ENCODE data around the gene LARP6. TPM values are rescaled to one million over a fixed set of nuclear protein-coding genes. Genes with fewer than 3 reads are reported as not detected.

Gene LARP6
- total RNA-seq, 1 donor: 68.1 TPM

- DNase-seq (ENCODE audit: low read depth): peak; percentile 63
- no peak for TF ChIP-seq CTCF (IDR thresholded peaks at IDR 0.05; ENCODE audit: insufficient read depth, low read length)
Observed at GRCh38 chr15:70802629-70803028, 51.3 kb downstream of the LARP6 start.

GRCh38 chr15:70801109-70801508, 52.8 kb downstream of the LARP6 start:
- no peak for TF ChIP-seq CTCF (IDR thresholded peaks at IDR 0.05; ENCODE audit: insufficient read depth, low read length)
- peak; percentile 28 for DNase-seq (ENCODE audit: low read depth)
- H3K4me3 ChIP-seq (ENCODE audit: low read depth, low read length): no peak overlapping the region

More at GRCh38 chr15:70802629-70803028, 51.3 kb downstream of the LARP6 start:
- no peak overlapping the region for H3K4me3 ChIP-seq (ENCODE audit: low read depth, low read length)

GRCh38 chr15:70799667-70800450, 54.1 kb downstream of the LARP6 start:
- no peak overlapping the region for H3K4me3 ChIP-seq (ENCODE audit: low read depth, low read length)
- no peak for TF ChIP-seq CTCF (IDR thresholded peaks at IDR 0.05; ENCODE audit: insufficient read depth, low read length)
- DNase-seq (ENCODE audit: low read depth): peak; percentile 99

GRCh38 chr15:70797464-70797863, 56.5 kb downstream of the LARP6 start:
- H3K4me3 ChIP-seq (ENCODE audit: low read depth, low read length): no peak overlapping the region
- no peak for TF ChIP-seq CTCF (IDR thresholded peaks at IDR 0.05; ENCODE audit: insufficient read depth, low read length)
- no peak for DNase-seq (ENCODE audit: low read depth)

- DNase-seq (ENCODE audit: low read depth): peak; percentile 63
- TF ChIP-seq CTCF (IDR thresholded peaks at IDR 0.05; ENCODE audit: insufficient read depth, low read length): no peak
- H3K4me3 ChIP-seq (ENCODE audit: low read depth, low read length): no peak overlapping the region
Observed at GRCh38 chr15:70796516-70797310, 57.2 kb downstream of the LARP6 start.

- DNase-seq (ENCODE audit: low read depth): peak; percentile 92
- no peak for TF ChIP-seq CTCF (IDR thresholded peaks at IDR 0.05; ENCODE audit: insufficient read depth, low read length)
- H3K4me3 ChIP-seq (ENCODE audit: low read depth, low read length): peak overlapping the region; percentile 33
Observed at GRCh38 chr15:70795311-70795665, 58.7 kb downstream of the LARP6 start.

Measured in fibroblast of the aortic adventitia (primary cell).